IMR-90 (cell line): ENCODE data around the gene ADCY5. TPM values are rescaled to one million over a fixed set of nuclear protein-coding genes. Genes with fewer than 3 reads are reported as not detected.
A peak's percentile ranks its signal among the peaks of the same experiment; 100 is the strongest.

Experiments used
- ATAC-seq: fragments of 200-7000 bp; cut with Tn5 transposase; 2 replicates; pipeline ENCODE4 v1.9.1; 2020; ENCODE audit warnings: low read depth, mild to moderate bottlenecking, moderate library complexity
- BruUV-seq: library from RNA; stranded (reverse); fragments of 400-500 nt; replicated peaks from 2 replicates; lab custom pipeline; 2021; lab: Mats Ljungman, UMichigan
- CTCF ChIA-PET: fragments of 300-600 bp; formaldehyde crosslinking; extraction: SDS; loops from one replicate; lab custom pipeline; 2021; ENCODE audit warnings: antibody characterized with exemption; lab: Yijun Ruan, JAX
- POLR2A ChIA-PET: fragments of 300-600 bp; sonication (Branson Sonifier 250); formaldehyde crosslinking; loops from one replicate; lab custom pipeline; 2022; ENCODE audit warnings: antibody characterized with exemption; ENCODE audit not compliant: unreplicated experiment; lab: Charles Lee
- DNase-seq: peaks from one replicate; pipeline ENCODE4 v3.0.0; 2013
- H2AFZ ChIP-seq: replicated peaks from 2 replicates; pipeline ENCODE3; 2013; ENCODE audit warnings: low read length, mild to moderate bottlenecking; ENCODE audit not compliant: poor library complexity
- H2AK5ac ChIP-seq: 2 replicates; pipeline ENCODE4 v1.6.1; 2013; ENCODE audit warnings: low read depth, low read length, inconsistent platforms
- H2AK9ac ChIP-seq: replicated peaks from 2 replicates; pipeline ENCODE3; 2013; ENCODE audit warnings: mild to moderate bottlenecking, low read depth, low read length, moderate library complexity; ENCODE audit not compliant: poor library complexity
- H2BK120ac ChIP-seq: 2 replicates; pipeline ENCODE4 v1.6.1; 2013; ENCODE audit warnings: low read depth, low read length, inconsistent platforms
- H2BK15ac ChIP-seq: 3 replicates; pipeline ENCODE4 v1.6.1; 2013; ENCODE audit warnings: low read depth, low read length, inconsistent platforms
- H2BK20ac ChIP-seq: 2 replicates; pipeline ENCODE4 v1.6.1; 2013; ENCODE audit warnings: low read depth, mild to moderate bottlenecking, inconsistent platforms, low read length, moderate library complexity
- H2BK5ac ChIP-seq: 2 replicates; pipeline ENCODE4 v1.6.1; 2013; ENCODE audit warnings: mild to moderate bottlenecking, low read depth, low read length, inconsistent platforms; ENCODE audit not compliant: poor library complexity, severe bottlenecking
- H3K14ac ChIP-seq: replicated peaks from 2 replicates; pipeline ENCODE4 v1.6.1; 2013; ENCODE audit warnings: low read depth, low read length, inconsistent platforms
- H3K18ac ChIP-seq: 2 replicates; pipeline ENCODE4 v1.6.1; 2013; ENCODE audit warnings: low read depth, low read length, control low read depth
- H3K23ac ChIP-seq: 2 replicates; pipeline ENCODE4 v1.6.1; 2013; ENCODE audit warnings: low read depth, low read length, inconsistent platforms
- H3K27ac ChIP-seq: 2 replicates; pipeline ENCODE4 v1.5.1; 2013; ENCODE audit warnings: mild to moderate bottlenecking, control low read depth, low read length; ENCODE audit not compliant: insufficient read depth
- H3K27me3 ChIP-seq: 2 replicates; pipeline ENCODE4 v1.6.1; 2013; ENCODE audit warnings: low read length; ENCODE audit not compliant: control insufficient read depth, insufficient read depth
- H3K36me3 ChIP-seq: 2 replicates; pipeline ENCODE4 v1.6.1; 2013; ENCODE audit warnings: low read length, mixed read lengths; ENCODE audit not compliant: control insufficient read depth, insufficient read depth
- H3K4ac ChIP-seq: 2 replicates; pipeline ENCODE4 v1.6.1; 2013; ENCODE audit warnings: low read depth, low read length, inconsistent platforms
- H3K4me1 ChIP-seq: 2 replicates; pipeline ENCODE4 v1.6.1; 2013; ENCODE audit warnings: low read length, mixed read lengths; ENCODE audit not compliant: control insufficient read depth, insufficient read depth
- H3K4me2 ChIP-seq: 2 replicates; pipeline ENCODE4 v1.6.1; 2013; ENCODE audit warnings: low read depth, mild to moderate bottlenecking, control low read depth, low read length, moderate library complexity
- H3K4me3 ChIP-seq: 2 replicates; pipeline ENCODE4 v1.5.1; 2013; ENCODE audit warnings: low read depth, mild to moderate bottlenecking, control low read depth, low read length, moderate library complexity; ENCODE audit not compliant: insufficient read depth
- H3K56ac ChIP-seq: 2 replicates; pipeline ENCODE4 v1.6.1; 2013; ENCODE audit warnings: low read length, inconsistent platforms; ENCODE audit not compliant: insufficient read depth; ENCODE audit errors: extremely low read depth
- H3K79me1 ChIP-seq, 2 experiments: 2 replicates each; pipeline ENCODE4 v1.6.1; 2013; ENCODE audit warnings: low read length in 2 of 2, inconsistent platforms in 1 of 2, low read depth in 1 of 2
- H3K9ac ChIP-seq: 2 replicates; pipeline ENCODE4 v1.6.1; 2013; ENCODE audit warnings: low read depth, low read length, control low read depth
- H3K9me1 ChIP-seq: 2 replicates; pipeline ENCODE4 v1.6.1; 2013; ENCODE audit warnings: low read length, inconsistent platforms; ENCODE audit not compliant: insufficient read depth
- H3K9me3 ChIP-seq: 2 replicates; pipeline ENCODE4 v1.6.1; 2013; ENCODE audit warnings: low read length; ENCODE audit not compliant: control insufficient read depth, insufficient read depth
- H4K20me1 ChIP-seq: 2 replicates; pipeline ENCODE4 v1.6.1; 2013; ENCODE audit warnings: low read length, inconsistent platforms; ENCODE audit not compliant: insufficient read depth
- H4K5ac ChIP-seq: 2 replicates; pipeline ENCODE4 v1.6.1; 2013; ENCODE audit warnings: mild to moderate bottlenecking, low read depth, low read length, control low read depth
- H4K8ac ChIP-seq, 2 experiments: 2 replicates each; pipeline ENCODE4 v1.6.1; 2013; ENCODE audit warnings: low read depth in 2 of 2, low read length in 2 of 2, control low read depth in 1 of 2, inconsistent platforms in 1 of 2
- H4K91ac ChIP-seq: 2 replicates; pipeline ENCODE4 v1.6.1; 2013; ENCODE audit warnings: low read depth, low read length, inconsistent platforms; ENCODE audit not compliant: insufficient read depth
- CEBPB ChIP-seq: IDR thresholded peaks from 2 replicates; pipeline ENCODE4 v1.6.1; 2012; ENCODE audit warnings: low read depth, low read length, improper control_type of control experiment
- CHD1 ChIP-seq: IDR thresholded peaks from 2 replicates; pipeline ENCODE4 v1.6.1; 2012; ENCODE audit warnings: low read depth, low read length, improper control_type of control experiment
- MAFK ChIP-seq: IDR thresholded peaks from 2 replicates; pipeline ENCODE4 v1.6.1; 2012; ENCODE audit warnings: low read depth, low read length, improper control_type of control experiment
- MAZ ChIP-seq: IDR thresholded peaks from 2 replicates; pipeline ENCODE4 v1.6.1; 2012; ENCODE audit warnings: low read depth, mild to moderate bottlenecking, low read length, improper control_type of control experiment, moderate library complexity, borderline replicate concordance
- MXI1 ChIP-seq: IDR thresholded peaks from 2 replicates; pipeline ENCODE4 v1.6.1; 2012; ENCODE audit warnings: low read depth, mild to moderate bottlenecking, low read length, moderate library complexity, borderline replicate concordance
- NFE2L2 ChIP-seq: fragments of 150-350 bp; IDR thresholded peaks from 2 replicates; pipeline ENCODE4 v1.6.1; 2016; ENCODE audit warnings: low read depth, mild to moderate bottlenecking, low read length
- RAD21 ChIP-seq: IDR thresholded peaks from 2 replicates; pipeline ENCODE4 v1.6.1; 2012; ENCODE audit warnings: low read length, improper control_type of control experiment
- RCOR1 ChIP-seq: IDR thresholded peaks from 2 replicates; pipeline ENCODE4 v1.6.1; 2012; ENCODE audit warnings: mild to moderate bottlenecking, low read length, improper control_type of control experiment; ENCODE audit not compliant: insufficient replicate concordance
- RFX5 ChIP-seq: IDR thresholded peaks from 2 replicates; pipeline ENCODE4 v1.8.0; 2012; ENCODE audit warnings: low read depth, mild to moderate bottlenecking, low read length, moderate library complexity
- SMC3 ChIP-seq: fragments of 150-350 bp; IDR thresholded peaks from 2 replicates; pipeline ENCODE4 v1.6.1; 2016; ENCODE audit warnings: low read depth, mild to moderate bottlenecking, antibody characterized with exemption, low read length, moderate library complexity
- USF2 ChIP-seq: fragments of 150-350 bp; IDR thresholded peaks from 2 replicates; pipeline ENCODE4 v1.6.1; 2017; ENCODE audit warnings: mild to moderate bottlenecking, antibody characterized with exemption, low read length, low read depth
- WGBS, 2 experiments: methylation state at CpG; one replicate each; pipeline versions ENCODE4 v1.1.5 to v1.1.7; 2013; ENCODE audit warnings: missing lambda C conversion rate in 2 of 2; ENCODE audit not compliant: insufficient read length in 1 of 2; ENCODE audit errors: extremely low coverage in 2 of 2; 5-methylcytosine and 5-hydroxymethylcytosine counted together
- dilution Hi-C: fragments of 300-500 bp; cut with HindIII; formaldehyde crosslinking; loops from one replicate; pipeline ENCODE4 v1.14.3; 2018; ENCODE audit warnings: low sequenced_read_pairs; ENCODE audit not compliant: unreplicated experiment
- in situ Hi-C: fragments of 300-500 bp; cut with MboI; formaldehyde crosslinking; loops from 3 replicates; pipeline ENCODE4 v1.14.3; 2019; ENCODE audit warnings: low sequenced_read_pairs, inconsistent platforms, mixed read lengths
- intact Hi-C: fragments of 100-400 bp; cut with micrococcal nuclease; formaldehyde crosslinking; loops from 2 replicates; pipeline ENCODE4 v1.10.0; 2022
- polyA plus RNA-seq, 3 experiments: library from polyadenylated mRNA; depleted of rRNA; stranded (reverse); fragments of >200 nt; gene quantifications; 2 replicates each; pipeline ENCODE4 v1.2.3, GENCODE V29; 2012; ENCODE audit warnings: low replicate concordance in 1 of 3
- total RNA-seq: library from RNA; depleted of rRNA; stranded (reverse); fragments of >200 nt; gene quantifications from 2 replicates; pipeline ENCODE4 v1.2.3, GENCODE V29; 2012
- TF ChIP-seq, protein P1 (sequence below): conservative IDR thresholded peaks from 2 replicates; pipeline ENCODE4 v1.5.1; 2012; ENCODE audit warnings: mild to moderate bottlenecking, low read depth, low read length, improper control_type of control experiment
- TF ChIP-seq, protein P2 (sequence below): fragments of 150-350 bp; IDR thresholded peaks from 2 replicates; pipeline ENCODE4 v1.6.1; 2016; ENCODE audit warnings: low read depth, mild to moderate bottlenecking, low read length, moderate library complexity, borderline replicate concordance

ADCY5 gene
- total and polyA plus RNA-seq, 2 of the 4 experiments (the other 2 are of a cell fraction): 0.14 to 0.18 TPM

DNA sequence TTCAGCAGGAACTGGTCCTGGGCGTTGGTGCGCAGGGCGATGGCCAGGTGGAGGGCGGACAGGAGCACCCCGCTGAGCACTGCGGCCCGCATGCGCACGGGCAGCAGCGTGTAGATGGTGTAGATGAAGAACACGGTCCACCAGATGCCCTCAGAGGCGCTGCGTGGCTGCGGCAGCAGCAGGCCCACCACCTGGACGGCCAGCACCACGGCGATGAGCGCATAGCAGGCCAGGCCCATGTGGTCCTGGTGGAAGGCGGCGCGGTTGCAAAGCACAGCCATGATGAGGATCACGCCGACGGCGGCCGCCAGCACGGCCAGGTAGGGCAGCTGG is 1.5 kb downstream of the ADCY5 start:
- ChIA-PET CTCF (interaction anchor here (0.7 kb wide), 1 partner anchor 649 kb away, joined by 3 read pairs; no protein-coding TSS in a partner anchor), POLR2A (interaction anchor here (0.7 kb wide), 1 partner anchor 14 kb away, joined by 3 read pairs; no protein-coding TSS in a partner anchor)
- ATAC-seq (no peak), DNase-seq (no peak)
- dilution Hi-C loops (no loop called here), in situ Hi-C loops (no loop called here), intact Hi-C loops (no loop called here)
- H3K36me3 ChIP-seq: no peaks in the 10 kb centered on the region
- H3K9me1 ChIP-seq: no peaks in the 10 kb centered on the region
- H3K27ac ChIP-seq: no peak overlapping the region
- BruUV-seq: no TSS peak
- 97% methylated on average over 27 of the region's 27 CpGs; no CpG with 5 or more reads in 1 of the 2 experiments for WGBS, 2 experiments
- no peak overlapping the region for H2BK5ac ChIP-seq
- no peak overlapping the region for H3K23ac ChIP-seq
- no peak overlapping the region for H2BK120ac ChIP-seq
- H4K5ac ChIP-seq: no peak overlapping the region
- no peak overlapping the region for H3K4me3 ChIP-seq
- no peak overlapping the region for H4K91ac ChIP-seq
- no peak overlapping the region for H4K8ac ChIP-seq
- H2AK5ac ChIP-seq: no peak overlapping the region
- no peak overlapping the region for H3K56ac ChIP-seq
- no peak overlapping the region for H3K9ac ChIP-seq
- no peaks in the 10 kb centered on the region for H3K79me1 ChIP-seq
- peaks cover 2% of the 10 kb centered on the region; the same call in 1 of the 2 replicates for H3K9me3 ChIP-seq
- H3K14ac ChIP-seq: no peak overlapping the region
- no peak overlapping the region for H2BK15ac ChIP-seq
- no peak overlapping the region for H3K4ac ChIP-seq
- H4K20me1 ChIP-seq: no peaks in the 10 kb centered on the region
- H2AFZ ChIP-seq: peak overlapping the region; percentile 51
- no peak overlapping the region for H3K4me2 ChIP-seq
- no peak overlapping the region for H2AK9ac ChIP-seq
- TF ChIP-seq SMC3 (no peak), RCOR1 (no peak), MAZ (no peak), NFE2L2 (no peak), RAD21 (no peak), MXI1 (no peak), USF2 (no peak), CHD1 (no peak), CEBPB (no peak), RFX5 (no peak), MAFK (no peak)
- TF ChIP-seq, protein P1, sequence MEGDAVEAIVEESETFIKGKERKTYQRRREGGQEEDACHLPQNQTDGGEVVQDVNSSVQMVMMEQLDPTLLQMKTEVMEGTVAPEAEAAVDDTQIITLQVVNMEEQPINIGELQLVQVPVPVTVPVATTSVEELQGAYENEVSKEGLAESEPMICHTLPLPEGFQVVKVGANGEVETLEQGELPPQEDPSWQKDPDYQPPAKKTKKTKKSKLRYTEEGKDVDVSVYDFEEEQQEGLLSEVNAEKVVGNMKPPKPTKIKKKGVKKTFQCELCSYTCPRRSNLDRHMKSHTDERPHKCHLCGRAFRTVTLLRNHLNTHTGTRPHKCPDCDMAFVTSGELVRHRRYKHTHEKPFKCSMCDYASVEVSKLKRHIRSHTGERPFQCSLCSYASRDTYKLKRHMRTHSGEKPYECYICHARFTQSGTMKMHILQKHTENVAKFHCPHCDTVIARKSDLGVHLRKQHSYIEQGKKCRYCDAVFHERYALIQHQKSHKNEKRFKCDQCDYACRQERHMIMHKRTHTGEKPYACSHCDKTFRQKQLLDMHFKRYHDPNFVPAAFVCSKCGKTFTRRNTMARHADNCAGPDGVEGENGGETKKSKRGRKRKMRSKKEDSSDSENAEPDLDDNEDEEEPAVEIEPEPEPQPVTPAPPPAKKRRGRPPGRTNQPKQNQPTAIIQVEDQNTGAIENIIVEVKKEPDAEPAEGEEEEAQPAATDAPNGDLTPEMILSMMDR: no peak
- TF ChIP-seq, protein P2, sequence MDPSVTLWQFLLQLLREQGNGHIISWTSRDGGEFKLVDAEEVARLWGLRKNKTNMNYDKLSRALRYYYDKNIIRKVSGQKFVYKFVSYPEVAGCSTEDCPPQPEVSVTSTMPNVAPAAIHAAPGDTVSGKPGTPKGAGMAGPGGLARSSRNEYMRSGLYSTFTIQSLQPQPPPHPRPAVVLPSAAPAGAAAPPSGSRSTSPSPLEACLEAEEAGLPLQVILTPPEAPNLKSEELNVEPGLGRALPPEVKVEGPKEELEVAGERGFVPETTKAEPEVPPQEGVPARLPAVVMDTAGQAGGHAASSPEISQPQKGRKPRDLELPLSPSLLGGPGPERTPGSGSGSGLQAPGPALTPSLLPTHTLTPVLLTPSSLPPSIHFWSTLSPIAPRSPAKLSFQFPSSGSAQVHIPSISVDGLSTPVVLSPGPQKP: no peak
- no peak overlapping the region for H2BK20ac ChIP-seq
- peaks cover 82% of the 10 kb centered on the region for H3K27me3 ChIP-seq
- H3K4me1 ChIP-seq: no peaks in the 10 kb centered on the region
- H3K18ac ChIP-seq: no peak overlapping the region
